HTR-8/SVneo (cell line): ENCODE measurements around the gene JSRP1.

Source experiments
- DNase-seq: peaks from one replicate; pipeline ENCODE4 v3.0.0; 2011; ENCODE audit warnings: low spot score, mixed read lengths; ENCODE audit not compliant: insufficient read length
- FAIRE-seq: peaks from 2 replicates; lab custom pipeline; 2011; peaks lifted over from hg19 to GRCh38; lab: Jason Lieb, UNC

The JSRP1 gene

DNA sequence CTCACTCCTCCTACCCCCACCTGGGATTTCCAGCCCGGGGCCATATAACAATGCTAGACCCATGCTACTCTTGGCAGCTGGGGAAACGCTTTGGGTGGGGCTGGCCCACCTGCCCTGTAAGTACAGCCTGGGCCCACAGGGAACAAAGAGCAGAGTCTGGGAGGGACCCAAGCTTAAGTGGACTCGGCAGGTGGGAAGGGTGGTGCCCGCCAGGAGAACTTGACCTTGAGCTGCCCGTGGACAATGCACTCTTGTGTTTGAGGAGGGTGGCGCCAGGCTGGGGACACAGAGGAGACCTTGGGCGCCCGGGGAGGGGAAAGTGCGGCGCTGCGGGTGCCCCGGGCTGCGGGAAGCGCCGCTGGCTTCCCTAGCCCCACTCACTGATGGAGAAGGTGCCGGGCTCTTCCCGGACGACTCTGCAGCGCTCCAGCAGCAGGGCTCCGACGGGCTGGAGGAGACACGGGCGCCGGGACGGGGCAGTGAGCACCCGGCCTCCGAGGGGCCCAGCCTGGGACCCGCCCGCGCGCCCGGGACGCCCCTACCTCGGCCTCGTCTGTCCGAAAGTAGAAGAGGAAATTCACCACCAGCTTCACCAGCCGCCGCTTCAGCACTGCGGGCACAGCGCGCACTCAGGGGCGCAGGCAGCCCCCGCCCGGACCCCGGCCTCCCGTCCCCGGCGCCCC lies 20.7 kb downstream of the JSRP1 start:
- no peak for DNase-seq
- no peak for FAIRE-seq

DNA sequence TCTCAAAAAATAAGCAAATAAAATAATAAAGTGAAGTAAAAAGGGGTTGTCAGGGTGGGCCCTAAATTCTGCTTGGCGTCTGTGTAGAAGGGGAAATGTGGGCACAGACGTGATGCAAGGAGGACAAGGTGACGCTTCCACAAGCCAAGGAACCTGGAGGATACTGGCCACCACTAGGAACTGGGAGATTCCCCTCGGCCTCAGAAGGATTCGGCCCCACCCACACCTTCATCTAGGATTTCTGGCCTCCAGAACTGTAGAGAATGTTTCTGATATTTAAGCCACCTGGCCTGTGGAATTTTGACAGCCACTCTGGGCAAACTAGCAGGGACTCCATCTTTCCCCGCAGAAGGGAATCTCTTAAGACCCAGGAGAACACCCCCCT lies 21.2 kb downstream of the JSRP1 start:
- no peak for DNase-seq
- FAIRE-seq, result no peak

DNA sequence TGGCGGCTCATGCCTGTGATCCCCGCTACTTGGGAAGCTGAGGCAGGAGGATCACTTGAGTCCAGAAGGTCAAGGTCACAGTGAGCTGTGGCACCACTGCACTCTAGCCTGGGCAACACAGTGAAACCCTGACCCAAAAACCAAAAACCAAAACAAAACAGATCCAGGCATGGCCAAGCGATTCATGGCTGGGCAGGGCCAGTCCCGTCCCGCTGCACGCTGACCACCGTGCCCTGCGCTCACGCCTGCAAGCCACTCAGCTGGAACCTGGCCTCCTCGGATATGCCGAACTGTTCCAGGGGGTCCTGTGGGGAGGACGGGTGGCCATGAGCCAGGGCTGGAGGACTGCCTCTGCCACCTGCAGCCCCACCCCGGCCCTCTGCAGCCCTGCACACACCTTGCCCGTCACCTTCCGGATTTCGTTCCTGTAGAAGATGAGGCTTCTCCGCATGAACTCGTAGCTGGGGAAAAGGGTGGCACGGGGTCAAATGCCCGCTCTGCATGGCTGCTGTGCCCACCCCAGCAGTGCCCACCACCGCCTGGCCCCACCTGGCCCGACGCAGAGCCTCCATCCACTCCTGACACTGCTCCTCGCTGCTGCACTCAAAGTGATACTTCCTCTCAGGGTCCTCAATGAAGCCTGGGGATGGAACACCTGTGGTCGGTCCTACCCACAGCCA lies 22.5 kb downstream of the JSRP1 start:
- DNase-seq, result no peak
- FAIRE-seq, result no peak

DNA sequence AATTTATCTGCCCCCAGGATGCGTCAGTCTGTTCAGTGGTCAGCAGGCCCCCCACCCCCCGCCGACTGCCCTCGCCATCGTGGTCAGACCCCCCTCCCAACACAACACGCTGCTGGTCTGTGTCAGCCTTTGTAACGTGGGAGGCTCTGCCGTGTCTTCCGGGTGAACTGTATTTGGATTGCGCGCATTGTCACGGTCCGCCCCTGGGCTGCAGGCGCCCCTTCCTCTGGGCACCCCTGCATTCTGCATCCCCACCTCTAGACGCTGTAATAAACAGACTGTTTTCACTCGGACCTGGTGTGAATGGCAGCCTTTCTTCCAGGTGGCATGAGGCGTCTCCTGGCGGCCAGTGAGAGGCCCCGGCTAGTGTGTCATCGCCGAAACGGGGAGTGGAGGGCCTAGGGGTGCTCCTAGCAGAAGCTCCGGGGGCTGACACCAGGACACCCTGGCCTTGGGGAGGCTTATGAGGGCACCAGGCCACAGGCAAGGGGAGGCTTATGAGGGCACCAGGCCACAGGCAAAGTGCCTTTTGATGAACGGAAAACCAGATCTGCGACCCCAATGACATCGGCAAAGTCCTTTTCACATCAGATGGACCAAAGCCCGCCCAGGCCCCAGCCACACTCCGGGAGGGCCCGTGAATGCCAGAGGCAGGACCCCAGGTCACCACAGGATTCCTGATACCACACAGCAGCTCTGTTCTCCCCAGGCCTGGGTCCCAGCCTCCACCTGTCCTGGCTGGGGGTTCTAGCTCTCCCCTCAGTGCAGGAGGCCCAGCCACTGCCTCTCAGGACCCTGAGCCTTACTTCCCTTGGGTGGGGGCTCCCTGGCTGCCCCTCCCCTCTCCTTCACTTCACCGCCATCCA lies 23.7 kb downstream of the JSRP1 start:
- DNase-seq (no peak), FAIRE-seq (no peak)

DNA sequence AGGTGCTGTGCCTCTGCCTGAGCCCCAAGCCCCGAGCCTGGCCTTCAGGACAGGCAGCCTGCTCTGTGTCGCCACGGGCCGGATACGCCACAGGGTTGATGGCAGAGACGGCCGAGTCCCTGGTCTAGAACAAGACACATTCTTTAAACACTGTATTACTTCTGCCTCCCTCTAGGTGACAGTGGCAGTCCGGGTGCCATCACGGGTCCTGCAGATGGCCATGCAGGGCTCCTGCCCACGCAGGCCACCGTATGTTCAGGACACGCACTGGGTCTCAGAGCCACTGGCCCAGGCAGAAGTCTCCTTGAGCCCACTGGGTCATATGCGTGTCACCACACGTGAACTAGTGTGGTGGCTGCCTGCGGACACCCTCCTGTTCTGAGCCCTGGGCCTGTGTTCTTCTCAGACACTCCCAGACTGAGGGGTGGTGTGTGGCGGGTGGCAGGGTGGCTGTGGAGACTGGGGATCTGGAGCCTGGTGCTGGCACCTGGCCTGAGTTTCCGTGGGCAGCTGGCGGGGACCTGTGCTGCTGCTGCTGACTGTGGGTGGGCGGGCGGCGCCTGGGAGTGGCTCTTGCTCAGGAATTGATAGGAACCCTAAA lies 24.5 kb downstream of the JSRP1 start:
- FAIRE-seq (no peak), DNase-seq (no peak)

DNA sequence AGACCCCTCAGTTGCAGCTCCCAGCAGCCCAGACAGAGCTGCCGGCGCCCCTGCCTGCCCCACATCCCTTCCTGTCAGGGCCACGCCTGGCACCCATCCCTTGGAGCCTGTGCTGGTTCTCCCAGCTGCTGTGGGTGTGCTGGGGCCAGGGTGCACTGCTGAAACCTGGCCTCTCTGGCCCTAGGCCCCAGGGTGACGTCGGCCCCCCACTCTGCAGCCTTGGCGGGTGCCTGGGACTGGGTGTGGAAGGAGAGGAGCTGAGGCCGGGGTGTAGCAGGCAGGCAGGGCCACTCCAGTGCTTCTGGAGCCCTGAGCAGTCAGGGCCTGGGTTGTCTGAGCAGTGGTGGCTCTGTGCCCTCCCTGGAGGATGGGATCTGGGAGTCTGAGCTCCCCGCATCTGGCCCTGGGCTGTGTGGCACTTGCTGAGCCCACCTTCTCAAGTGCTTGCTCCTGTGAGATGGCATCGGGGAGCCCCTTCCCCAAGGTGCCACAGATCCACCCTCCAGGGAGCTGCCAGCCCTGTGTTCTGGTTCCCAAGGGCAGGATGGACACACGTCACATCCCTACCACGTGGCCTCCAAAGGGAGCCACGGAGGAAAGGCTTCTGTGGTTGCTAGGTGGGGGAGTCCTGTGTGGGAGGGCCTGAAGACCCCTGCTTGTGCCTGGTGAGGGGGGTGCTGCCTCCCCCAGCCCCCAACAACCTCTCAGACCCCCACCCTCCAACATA lies 25.2 kb downstream of the JSRP1 start:
- FAIRE-seq (no peak), DNase-seq (no peak)

DNA sequence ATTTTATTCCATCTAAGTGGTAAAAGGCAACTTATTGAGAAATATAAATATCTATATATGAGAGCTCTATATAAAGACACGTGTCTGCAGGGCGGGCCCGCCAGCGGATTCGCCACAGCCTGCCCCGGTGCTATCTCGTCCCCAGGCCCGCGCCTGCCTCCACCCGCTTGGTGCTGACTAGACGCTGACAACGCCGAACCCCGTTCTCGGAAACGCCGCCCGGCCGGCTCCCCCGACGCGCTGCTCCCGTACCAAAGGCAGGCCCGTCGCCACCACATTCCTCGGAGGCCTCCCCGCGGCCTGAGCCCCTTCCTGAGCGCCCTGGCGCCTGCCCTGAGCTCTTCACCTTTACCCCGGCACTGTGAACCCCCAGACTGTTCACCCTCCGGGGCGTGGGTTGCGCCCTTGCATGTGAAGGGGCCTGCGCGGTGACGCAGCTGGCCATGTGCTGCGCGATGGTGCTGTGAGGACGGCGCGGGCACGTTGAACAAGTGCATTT lies 26.1 kb downstream of the JSRP1 start:
- no peak for DNase-seq
- FAIRE-seq, result no peak

DNA sequence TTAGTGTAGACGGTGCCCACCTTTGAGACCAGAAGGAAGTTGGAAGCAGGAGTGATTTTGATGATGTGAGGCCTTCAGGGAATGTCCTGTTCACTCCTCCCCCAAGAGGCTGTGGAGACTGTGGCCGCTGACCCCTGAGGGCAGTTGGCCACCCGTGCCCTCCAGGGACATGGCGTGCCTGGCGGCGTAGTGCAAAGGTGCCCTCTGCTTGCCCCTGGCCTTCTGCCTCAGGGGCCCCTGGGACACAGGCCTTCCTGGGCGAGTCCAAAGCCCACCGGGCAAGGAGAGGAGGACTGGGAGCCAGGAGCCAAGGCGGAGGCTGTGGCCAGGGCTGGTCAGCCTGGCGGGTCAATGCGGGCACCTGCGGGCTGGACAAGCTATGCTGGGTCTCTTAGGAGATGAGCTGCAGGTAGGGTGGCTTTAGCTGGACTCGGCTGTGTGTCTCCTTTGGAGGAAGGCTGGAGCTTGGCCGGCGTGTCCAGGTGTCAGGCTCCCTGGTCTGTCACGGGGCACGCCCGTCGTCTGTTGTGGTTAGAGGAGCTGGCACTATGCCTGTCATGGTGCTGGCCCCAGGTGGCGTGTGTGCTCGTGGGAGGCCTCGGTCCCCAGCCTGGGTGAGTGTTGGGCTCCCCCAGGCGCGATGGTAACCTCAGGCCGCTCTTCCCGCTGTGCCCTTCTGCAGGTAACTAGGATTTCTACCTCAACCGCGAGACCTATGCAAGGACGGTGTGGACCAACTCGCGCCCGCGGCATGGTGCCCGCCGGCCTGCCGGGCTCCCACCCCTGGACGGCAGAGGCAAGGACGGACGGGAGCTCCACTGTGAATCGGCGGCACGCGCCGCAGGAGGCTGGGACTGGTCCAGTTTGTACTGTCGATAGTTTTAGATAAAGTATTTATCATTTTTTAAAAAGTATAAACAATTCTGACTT lies 26.8 kb downstream of the JSRP1 start:
- DNase-seq, result no peak
- no peak for FAIRE-seq

DNA sequence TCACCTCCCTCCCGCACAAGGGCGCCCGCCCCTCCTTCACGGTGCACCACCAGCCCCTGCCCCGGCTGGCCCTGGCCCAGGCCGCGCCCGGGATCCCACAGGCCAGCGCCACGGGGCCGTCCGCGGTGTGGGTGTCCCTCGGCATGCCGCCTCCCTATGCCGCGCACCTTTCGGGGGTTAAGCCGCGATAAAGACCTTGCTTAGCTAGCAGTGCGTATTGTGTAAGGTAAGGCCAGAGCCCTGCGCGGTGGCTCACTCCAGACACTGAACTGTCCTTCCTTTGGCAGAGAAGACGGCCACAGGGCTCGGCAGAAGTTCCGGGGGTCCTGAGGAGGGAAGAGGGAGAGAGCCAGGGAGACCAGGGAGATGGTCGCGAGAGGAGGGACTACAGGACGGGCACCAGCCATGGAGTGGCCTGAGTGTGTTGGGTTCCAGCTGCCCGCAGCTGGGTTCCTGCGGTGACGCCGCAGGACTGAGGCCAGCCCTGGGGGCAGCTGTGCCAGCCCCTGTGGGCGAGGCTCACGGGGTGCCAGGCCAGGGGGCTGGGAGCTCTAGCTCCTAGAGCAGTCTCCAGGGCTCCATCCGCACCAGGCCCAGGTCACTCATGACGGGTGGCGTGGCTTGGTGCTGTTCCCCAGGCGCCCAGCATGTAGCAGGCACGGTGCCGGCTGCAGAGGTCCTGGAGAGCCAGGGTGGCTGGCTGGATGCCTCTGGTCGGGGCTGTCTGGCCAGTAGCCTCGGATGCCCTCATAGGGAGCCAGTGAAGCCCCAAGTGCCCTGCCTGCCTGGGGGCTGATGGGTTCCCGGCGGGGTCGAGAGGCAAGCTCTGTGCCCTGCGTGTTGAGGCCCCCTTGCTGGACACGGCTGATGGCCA lies 27.8 kb downstream of the JSRP1 start:
- no peak for DNase-seq
- no peak for FAIRE-seq

DNA sequence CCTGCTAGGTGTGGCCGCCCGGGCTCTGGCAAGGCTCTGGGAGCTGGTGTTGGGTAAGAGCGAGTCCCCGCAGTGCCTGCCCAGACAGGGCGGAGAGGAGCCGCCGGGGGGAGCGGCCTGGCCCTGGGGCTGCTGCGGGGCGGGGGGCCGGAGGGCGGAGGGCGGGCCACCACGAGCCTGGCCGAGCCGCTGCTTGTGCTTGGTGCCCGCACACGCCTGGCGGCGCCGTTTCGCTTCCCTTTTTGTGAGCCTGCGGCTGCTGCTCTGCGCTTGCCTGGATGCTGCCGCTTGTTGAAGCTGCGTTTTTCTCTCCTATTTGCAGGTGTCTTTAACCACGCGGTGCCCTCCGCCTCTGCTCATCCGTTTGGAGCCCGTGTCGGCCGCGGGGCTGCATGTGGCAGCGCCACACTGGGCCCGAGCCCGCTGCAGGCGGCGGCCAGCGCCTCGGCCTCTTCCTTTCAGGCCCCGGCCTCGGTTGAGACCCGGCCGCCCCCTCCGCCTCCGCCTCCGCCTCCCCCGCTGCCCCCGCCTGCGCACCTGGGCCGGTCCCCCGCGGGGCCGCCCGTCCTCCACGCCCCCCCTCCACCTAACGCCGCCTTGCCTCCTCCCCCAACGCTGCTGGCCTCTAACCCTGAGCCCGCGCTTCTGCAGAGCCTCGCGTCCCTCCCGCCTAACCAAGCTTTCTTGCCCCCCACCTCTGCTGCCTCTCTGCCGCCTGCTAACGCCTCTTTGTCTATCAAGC lies 28.6 kb downstream of the JSRP1 start:
- DNase-seq (no peak), FAIRE-seq (no peak)

DNA sequence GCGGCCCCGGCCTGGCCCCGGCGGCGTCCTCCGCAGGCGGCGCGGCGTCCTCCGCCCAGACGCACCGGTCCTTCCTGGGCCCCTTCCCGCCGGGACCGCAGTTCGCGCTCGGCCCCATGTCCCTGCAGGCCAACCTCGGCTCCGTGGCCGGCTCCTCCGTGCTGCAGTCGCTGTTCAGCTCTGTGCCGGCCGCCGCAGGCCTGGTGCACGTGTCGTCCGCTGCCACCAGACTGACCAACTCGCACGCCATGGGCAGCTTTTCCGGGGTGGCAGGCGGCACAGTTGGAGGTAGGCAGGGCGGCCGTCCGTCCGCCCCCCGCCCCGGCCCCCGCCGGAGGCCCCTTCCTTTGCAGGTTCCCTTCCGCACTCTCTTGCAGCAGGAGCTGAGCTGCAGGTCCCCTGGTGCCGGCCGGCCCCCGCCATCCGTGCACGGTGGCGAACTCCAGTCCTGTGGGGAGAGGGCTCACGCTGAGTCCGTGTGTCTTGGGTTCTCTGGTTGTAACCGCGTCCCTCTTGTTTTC lies 29.3 kb downstream of the JSRP1 start:
- no peak for DNase-seq
- FAIRE-seq, result no peak

DNA sequence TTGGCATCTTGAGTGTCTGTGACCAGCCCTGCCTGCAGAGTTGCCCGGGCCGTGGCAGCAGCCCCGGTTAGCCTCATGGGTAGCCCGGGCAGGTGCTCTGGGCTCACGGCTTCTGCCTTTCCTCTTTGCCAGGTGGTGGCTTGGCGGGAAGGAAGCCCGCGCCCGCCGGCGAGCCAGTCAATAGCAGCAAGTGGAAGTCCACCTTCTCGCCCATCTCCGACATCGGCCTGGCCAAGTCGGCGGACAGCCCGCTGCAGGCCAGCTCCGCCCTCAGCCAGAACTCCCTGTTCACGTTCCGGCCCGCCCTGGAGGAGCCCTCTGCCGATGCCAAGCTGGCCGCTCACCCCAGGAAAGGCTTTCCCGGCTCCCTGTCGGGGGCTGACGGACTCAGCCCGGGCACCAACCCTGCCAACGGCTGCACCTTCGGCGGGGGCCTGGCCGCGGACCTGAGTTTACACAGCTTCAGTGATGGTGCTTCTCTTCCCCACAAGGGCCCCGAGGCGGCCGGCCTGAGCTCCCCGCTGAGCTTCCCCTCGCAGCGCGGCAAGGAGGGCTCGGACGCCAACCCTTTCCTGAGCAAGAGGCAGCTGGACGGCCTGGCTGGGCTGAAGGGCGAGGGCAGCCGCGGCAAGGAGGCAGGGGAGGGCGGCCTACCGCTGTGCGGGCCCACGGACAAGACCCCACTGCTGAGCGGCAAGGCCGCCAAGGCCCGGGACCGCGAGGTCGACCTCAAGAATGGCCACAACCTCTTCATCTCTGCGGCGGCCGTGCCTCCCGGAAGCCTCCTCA lies 30.0 kb downstream of the JSRP1 start:
- DNase-seq (no peak), FAIRE-seq (no peak)

DNA sequence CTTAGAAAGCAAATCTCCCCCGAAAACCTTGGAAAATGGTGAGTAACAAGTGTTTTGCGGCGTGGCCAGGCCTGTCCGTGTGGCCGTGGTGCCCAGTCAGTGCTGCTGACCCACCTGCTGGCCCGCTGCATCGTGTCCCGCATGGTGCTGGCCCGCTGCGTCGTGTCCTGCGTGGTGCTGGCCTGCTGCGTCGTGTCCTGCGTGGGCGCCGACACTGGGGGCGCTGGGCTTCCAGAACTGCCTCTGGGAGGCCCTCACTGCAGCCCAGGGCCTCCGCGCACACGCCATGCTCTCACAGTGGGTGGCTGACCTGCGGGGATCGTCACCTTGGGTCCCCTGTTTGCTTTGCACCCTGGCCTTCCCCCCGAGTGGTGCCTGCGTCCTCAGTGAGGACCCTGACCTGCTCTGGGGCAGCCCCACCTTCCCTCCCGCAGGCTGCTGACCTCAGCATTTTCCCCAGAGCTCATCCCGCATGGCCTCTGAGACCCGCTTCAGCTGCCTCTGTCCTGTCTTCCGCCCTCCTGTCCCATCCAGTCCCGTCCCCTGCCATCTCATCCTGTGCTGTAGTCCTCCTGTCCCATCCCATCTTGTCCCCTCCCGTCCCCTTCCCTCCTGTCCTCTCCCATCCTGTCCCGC lies 30.7 kb downstream of the JSRP1 start:
- FAIRE-seq (no peak), DNase-seq (no peak)

DNA sequence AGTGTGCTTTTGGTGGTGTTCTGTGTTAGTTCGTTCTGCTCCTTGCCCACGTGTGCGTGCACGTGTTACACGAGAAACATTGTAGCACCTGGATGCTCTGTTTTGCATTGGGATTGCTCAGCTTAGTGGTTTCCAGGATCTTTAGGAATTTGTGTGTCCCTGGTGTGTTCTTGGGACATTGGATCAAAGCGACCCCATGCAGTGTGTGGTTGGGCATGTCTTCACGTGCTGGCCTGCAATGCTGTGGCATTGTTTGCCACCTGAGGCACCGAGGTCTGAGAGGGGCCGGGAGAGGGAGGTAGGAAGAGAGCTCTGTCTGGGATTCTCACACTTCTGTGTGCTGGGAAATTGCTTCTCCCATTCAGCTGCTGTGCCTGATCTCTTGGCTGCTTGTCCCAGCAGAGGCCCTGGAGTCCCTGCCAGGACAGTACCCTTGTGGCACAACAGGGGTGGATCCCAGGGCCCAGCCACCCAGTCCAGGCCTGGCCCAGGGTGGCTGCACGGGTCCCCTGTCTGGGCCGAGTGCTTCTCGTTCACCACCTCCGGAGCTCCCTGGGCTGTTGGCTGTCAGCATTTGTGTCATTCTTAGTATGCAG lies 31.4 kb downstream of the JSRP1 start:
- no peak for FAIRE-seq

DNA sequence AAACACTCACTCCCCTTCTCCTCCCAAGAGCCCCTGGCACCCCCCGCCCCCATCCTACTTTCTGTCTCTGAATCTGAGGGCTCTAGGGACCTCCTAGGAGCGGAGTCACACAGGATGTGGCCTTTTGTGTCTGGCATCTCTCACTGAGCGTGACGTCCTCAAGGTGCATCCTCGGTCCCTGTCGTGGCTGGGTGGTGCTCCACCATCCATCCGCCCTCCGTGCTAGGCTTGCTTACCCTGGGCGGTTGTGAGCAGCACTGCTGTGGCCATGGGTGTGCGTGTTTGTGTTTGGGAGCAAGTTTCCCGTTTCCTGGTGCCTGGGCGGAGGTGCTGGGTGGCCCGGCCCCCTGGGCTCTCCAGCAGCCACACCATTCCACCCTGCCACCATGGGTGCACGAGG lies 32.3 kb downstream of the JSRP1 start:
- DNase-seq (no peak), FAIRE-seq (no peak)

More for the DNA sequence above, 31.4 kb downstream of the JSRP1 start:
- DNase-seq, result no peak
